ENCODE results near the gene RTN4R. TPM values are rescaled to one million over a fixed set of nuclear protein-coding genes. Genes with fewer than 3 reads are reported as not detected.

The RTN4R gene
- total RNA-seq, 1 donor from 2014 or later = 2.9 TPM

DNA sequence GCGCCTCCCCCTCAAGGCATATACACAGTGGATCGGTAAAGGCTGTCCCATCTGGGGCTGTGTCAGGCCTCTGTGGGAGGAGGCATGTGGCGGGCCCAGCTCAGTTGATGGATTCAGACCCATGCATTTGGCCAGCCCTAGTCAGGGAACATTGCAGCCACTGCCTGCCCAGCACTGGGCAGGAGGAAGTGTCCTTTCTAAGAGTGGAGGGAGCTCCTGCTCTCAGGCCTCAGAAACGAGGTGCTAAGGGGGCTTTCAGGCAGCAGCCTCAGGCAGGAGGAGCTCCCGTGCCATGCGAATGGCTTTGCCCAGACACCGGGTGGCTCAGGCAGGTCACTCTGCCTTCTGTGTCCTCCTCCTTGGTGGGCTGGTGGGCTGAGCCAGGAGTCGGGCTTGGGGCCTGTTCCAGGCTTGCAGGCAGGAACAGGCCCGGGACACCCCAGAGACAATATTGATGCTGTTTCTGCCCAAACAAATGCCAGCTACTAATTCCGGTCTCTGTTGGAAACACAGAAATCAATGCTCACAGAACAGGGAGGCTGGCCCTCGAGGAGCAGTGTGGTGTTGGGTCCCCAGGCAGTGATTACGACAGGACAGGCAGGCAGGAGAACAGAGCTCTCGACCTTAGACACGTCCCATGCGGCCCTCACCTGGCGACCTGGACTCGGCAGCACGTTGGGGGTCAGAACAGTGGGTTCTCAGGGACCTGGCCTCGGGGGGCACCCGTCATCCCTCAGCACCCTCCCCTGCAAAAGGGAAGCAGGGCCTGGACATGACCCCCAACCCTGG, 75.0 kb downstream of the RTN4R start:
- Mint-ChIP-seq H3K4me3 (ENCODE audit: unreplicated experiment) (no peak overlapping the region), H3K27me3 (ENCODE audit: low read depth, unreplicated experiment) (peaks cover 38% of the 10 kb centered on the region), H3K4me1 (ENCODE audit: low read depth, unreplicated experiment) (no peaks in the 10 kb centered on the region), H3K9me3 (ENCODE audit: unreplicated experiment) (no peaks in the 10 kb centered on the region), H3K27ac (ENCODE audit: unreplicated experiment) (peak overlapping the region; percentile 58), H3K36me3 (ENCODE audit: low read depth, unreplicated experiment) (no peaks in the 10 kb centered on the region)
- H3K27ac ChIP-seq (ENCODE audit: low read depth, low read length) = no peak overlapping the region
- no peak overlapping the region for H3K4me2 ChIP-seq (ENCODE audit: low read length)
- no peak for FAIRE-seq
- TF ChIP-seq CTCF (IDR thresholded peaks at IDR 0.05; ENCODE audit: insufficient read depth, low read depth, low read length) (no peak), EZH2 (IDR thresholded peaks at IDR 0.05; ENCODE audit: insufficient read depth, low read length) (no peak)
- no peak overlapping the region for H2AFZ ChIP-seq (ENCODE audit: low read depth, low read length)
- H3K4me3 ChIP-seq (ENCODE audit: insufficient read depth, low read depth, low read length) = no peak overlapping the region
- H3K9ac ChIP-seq (ENCODE audit: low read length) = no peak overlapping the region
- H3K4me1 ChIP-seq (ENCODE audit: insufficient read depth, low read length) = no peaks in the 10 kb centered on the region
- H3K9me3 ChIP-seq (ENCODE audit: insufficient read depth, low read depth, low read length) = no peaks in the 10 kb centered on the region
- H3K36me3 ChIP-seq (ENCODE audit: insufficient read depth, low read length) = no peaks in the 10 kb centered on the region
- H3K79me2 ChIP-seq (ENCODE audit: insufficient read depth, low read length) = no peaks in the 10 kb centered on the region
- DNase-seq (ENCODE audit: low read depth) = no peak
- no peaks in the 10 kb centered on the region for H3K27me3 ChIP-seq (ENCODE audit: insufficient read depth, low read length)
- H4K20me1 ChIP-seq (ENCODE audit: insufficient read depth, low read length) = no peaks in the 10 kb centered on the region

DNA sequence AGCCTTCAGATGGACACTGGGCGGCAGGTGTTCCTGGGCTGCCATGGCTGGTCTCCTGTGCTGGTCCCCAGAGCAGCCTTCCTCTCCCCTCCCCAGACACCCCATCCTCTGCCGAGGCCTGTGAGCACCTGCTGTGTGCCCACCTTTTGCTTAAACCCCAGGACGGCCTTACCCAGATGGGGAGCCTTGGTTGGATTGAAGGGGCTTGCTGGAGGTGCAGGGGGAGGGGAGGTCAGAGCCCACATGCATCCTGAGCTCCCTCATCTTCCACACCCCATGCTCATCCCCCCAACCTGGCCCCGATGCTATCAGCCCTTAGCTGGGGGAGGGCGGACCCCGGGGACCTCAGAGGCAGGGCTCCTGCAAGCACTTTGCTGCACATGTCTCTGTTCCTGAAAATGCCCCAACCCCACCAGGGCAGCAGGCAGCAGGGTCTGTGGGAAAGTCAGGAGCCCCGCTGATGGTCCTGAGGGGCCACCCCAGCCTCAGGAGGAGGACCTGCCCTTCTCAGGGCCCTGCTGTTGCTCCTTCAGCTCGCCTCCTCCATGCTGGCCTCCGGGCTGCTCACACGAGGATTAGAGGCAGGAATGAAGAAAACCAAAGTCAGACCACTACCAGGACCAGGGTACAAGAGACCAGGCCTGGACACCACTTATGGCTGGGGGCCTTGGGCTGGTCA, 75.7 kb downstream of the RTN4R start:
- no peak overlapping the region for H2AFZ ChIP-seq (ENCODE audit: low read depth, low read length)
- Mint-ChIP-seq H3K27me3 (ENCODE audit: low read depth, unreplicated experiment) (peaks cover 33% of the 10 kb centered on the region), H3K4me1 (ENCODE audit: low read depth, unreplicated experiment) (no peaks in the 10 kb centered on the region), H3K9me3 (ENCODE audit: unreplicated experiment) (no peaks in the 10 kb centered on the region), H3K4me3 (ENCODE audit: unreplicated experiment) (no peak overlapping the region), H3K27ac (ENCODE audit: unreplicated experiment) (no peak overlapping the region), H3K36me3 (ENCODE audit: low read depth, unreplicated experiment) (no peaks in the 10 kb centered on the region)
- TF ChIP-seq EZH2 (IDR thresholded peaks at IDR 0.05; ENCODE audit: insufficient read depth, low read length) (no peak), CTCF (IDR thresholded peaks at IDR 0.05; ENCODE audit: insufficient read depth, low read depth, low read length) (no peak)
- H3K4me3 ChIP-seq (ENCODE audit: insufficient read depth, low read depth, low read length) = no peak overlapping the region
- H3K9me3 ChIP-seq (ENCODE audit: insufficient read depth, low read depth, low read length) = no peaks in the 10 kb centered on the region
- no peak overlapping the region for H3K4me2 ChIP-seq (ENCODE audit: low read length)
- DNase-seq (ENCODE audit: low read depth) (no peak), FAIRE-seq (no peak)
- no peak overlapping the region for H3K9ac ChIP-seq (ENCODE audit: low read length)
- H3K79me2 ChIP-seq (ENCODE audit: insufficient read depth, low read length) = no peaks in the 10 kb centered on the region
- H3K4me1 ChIP-seq (ENCODE audit: insufficient read depth, low read length) = no peaks in the 10 kb centered on the region
- no peaks in the 10 kb centered on the region for H3K27me3 ChIP-seq (ENCODE audit: insufficient read depth, low read length)
- no peaks in the 10 kb centered on the region for H4K20me1 ChIP-seq (ENCODE audit: insufficient read depth, low read length)
- no peak overlapping the region for H3K27ac ChIP-seq (ENCODE audit: low read depth, low read length)
- H3K36me3 ChIP-seq (ENCODE audit: insufficient read depth, low read length) = no peaks in the 10 kb centered on the region

DNA sequence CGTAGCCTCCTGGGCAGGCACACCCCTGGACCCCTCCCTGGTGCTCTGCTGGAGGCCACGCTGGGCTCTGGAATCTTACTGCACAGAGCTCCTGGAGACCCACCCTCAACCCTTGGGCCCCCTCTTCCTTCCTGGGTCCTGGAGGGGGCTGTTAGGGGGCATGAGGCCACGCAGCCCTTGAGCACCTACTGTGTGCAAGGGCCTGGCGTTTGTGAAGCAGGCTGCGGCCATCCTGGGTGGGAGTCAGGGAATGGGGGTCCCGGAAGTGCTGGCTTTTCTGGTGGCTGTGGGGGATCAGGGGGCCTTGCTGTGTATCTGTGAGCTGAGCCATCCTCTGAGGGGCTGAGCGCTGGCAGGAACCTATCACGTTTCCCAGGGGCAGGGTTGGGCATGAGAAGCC, 76.3 kb downstream of the RTN4R start:
- H3K36me3 ChIP-seq (ENCODE audit: insufficient read depth, low read length) = no peaks in the 10 kb centered on the region
- no peaks in the 10 kb centered on the region for H3K27me3 ChIP-seq (ENCODE audit: insufficient read depth, low read length)
- H3K4me3 ChIP-seq (ENCODE audit: insufficient read depth, low read depth, low read length) = no peak overlapping the region
- no peak overlapping the region for H3K27ac ChIP-seq (ENCODE audit: low read depth, low read length)
- Mint-ChIP-seq H3K4me3 (ENCODE audit: unreplicated experiment) (no peak overlapping the region), H3K36me3 (ENCODE audit: low read depth, unreplicated experiment) (no peaks in the 10 kb centered on the region), H3K4me1 (ENCODE audit: low read depth, unreplicated experiment) (no peaks in the 10 kb centered on the region), H3K27ac (ENCODE audit: unreplicated experiment) (no peak overlapping the region), H3K9me3 (ENCODE audit: unreplicated experiment) (no peaks in the 10 kb centered on the region), H3K27me3 (ENCODE audit: low read depth, unreplicated experiment) (peaks cover 33% of the 10 kb centered on the region)
- no peak overlapping the region for H3K4me2 ChIP-seq (ENCODE audit: low read length)
- H3K9me3 ChIP-seq (ENCODE audit: insufficient read depth, low read depth, low read length) = no peaks in the 10 kb centered on the region
- no peak overlapping the region for H3K9ac ChIP-seq (ENCODE audit: low read length)
- TF ChIP-seq CTCF (IDR thresholded peaks at IDR 0.05; ENCODE audit: insufficient read depth, low read depth, low read length) = no peak
- no peak for TF ChIP-seq EZH2 (IDR thresholded peaks at IDR 0.05; ENCODE audit: insufficient read depth, low read length)
- H3K79me2 ChIP-seq (ENCODE audit: insufficient read depth, low read length) = no peaks in the 10 kb centered on the region
- H2AFZ ChIP-seq (ENCODE audit: low read depth, low read length) = no peak overlapping the region
- no peak for FAIRE-seq
- DNase-seq (ENCODE audit: low read depth) = no peak
- no peaks in the 10 kb centered on the region for H3K4me1 ChIP-seq (ENCODE audit: insufficient read depth, low read length)
- no peaks in the 10 kb centered on the region for H4K20me1 ChIP-seq (ENCODE audit: insufficient read depth, low read length)
